ENCODE results near the gene CAMSAP2. TPM values are rescaled to one million over a fixed set of nuclear protein-coding genes. Genes with fewer than 3 reads are reported as not detected.

CAMSAP2 gene
- total RNA-seq, 2 donors from 2014 or later = 8.8 to 19.1 TPM

GRCh38 chr1:200888349-200888838 is 149.7 kb downstream of the CAMSAP2 start:
- DNase-seq (no peak), ATAC-seq (no peak)
- Histone ChIP-seq H3K4me3 (no peak overlapping the region), H3K36me3 (replicated peaks in 1 of 2; ENCODE audit: insufficient read depth in 1 of 2, low read depth in 2 of 2) (no peaks in the 10 kb centered on the region), H3K9me3 (no peaks in the 10 kb centered on the region), H3K27me3 (no peaks in the 10 kb centered on the region), H3K4me1 (peaks cover 20% of the 10 kb centered on the region), H3K27ac (no peak overlapping the region)
- intact Hi-C loops (cut with DNase I) = no loop called here
- WGBS, 2 donors = 63 to 71% methylated on average over 4 to 7 of the region's 7 CpGs
- TF ChIP-seq, protein P1, sequence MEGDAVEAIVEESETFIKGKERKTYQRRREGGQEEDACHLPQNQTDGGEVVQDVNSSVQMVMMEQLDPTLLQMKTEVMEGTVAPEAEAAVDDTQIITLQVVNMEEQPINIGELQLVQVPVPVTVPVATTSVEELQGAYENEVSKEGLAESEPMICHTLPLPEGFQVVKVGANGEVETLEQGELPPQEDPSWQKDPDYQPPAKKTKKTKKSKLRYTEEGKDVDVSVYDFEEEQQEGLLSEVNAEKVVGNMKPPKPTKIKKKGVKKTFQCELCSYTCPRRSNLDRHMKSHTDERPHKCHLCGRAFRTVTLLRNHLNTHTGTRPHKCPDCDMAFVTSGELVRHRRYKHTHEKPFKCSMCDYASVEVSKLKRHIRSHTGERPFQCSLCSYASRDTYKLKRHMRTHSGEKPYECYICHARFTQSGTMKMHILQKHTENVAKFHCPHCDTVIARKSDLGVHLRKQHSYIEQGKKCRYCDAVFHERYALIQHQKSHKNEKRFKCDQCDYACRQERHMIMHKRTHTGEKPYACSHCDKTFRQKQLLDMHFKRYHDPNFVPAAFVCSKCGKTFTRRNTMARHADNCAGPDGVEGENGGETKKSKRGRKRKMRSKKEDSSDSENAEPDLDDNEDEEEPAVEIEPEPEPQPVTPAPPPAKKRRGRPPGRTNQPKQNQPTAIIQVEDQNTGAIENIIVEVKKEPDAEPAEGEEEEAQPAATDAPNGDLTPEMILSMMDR (IDR thresholded peaks at IDR 0.05) = no peak
- TF ChIP-seq POLR2A (IDR thresholded peaks at IDR 0.05) = no peak

GRCh38 chr1:200889571-200889970 is 150.9 kb downstream of the CAMSAP2 start:
- TF ChIP-seq, protein P1 (IDR thresholded peaks at IDR 0.05) = no peak
- TF ChIP-seq POLR2A (IDR thresholded peaks at IDR 0.05) = no peak
- ATAC-seq = no peak

DNA sequence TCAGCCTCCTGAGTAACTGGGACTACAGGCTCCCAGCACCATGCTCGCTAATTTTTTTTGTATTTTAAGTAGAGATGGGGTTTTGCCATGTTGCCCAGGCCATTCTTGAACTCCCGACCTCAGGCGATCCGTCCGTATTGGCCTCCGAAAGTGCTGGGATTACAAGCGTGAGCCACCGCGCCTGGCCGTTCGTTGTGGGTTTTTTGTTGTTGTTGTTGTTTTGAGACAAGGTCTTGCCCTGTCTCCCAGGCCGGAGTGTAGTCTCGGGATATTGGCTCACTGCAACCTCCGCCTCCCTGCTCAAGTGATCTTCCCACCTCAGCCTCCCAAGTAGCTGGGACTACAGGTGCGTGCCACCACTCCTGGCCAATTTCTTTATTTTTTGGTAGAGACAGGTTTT is 151.3 kb downstream of the CAMSAP2 start:
- no peak overlapping the region for H3K27ac ChIP-seq
- ATAC-seq (no peak), DNase-seq (no peak)
- peaks cover 33% of the 10 kb centered on the region for H3K4me1 ChIP-seq
- no peaks in the 10 kb centered on the region for H3K9me3 ChIP-seq
- TF ChIP-seq POLR2A (IDR thresholded peaks at IDR 0.05) = no peak
- TF ChIP-seq, protein P1 (IDR thresholded peaks at IDR 0.05) = no peak
- no peaks in the 10 kb centered on the region for H3K36me3 ChIP-seq (replicated peaks in 1 of 2; ENCODE audit: insufficient read depth in 1 of 2, low read depth in 2 of 2)
- intact Hi-C loops (cut with DNase I) = no loop called here
- no peak overlapping the region for H3K4me3 ChIP-seq
- WGBS, 2 donors = 91 to 93% methylated on average over 15 of the region's 15 CpGs
- H3K27me3 ChIP-seq = no peaks in the 10 kb centered on the region

More at GRCh38 chr1:200889571-200889970, 150.9 kb downstream of the CAMSAP2 start:
- Histone ChIP-seq H3K9me3 (no peaks in the 10 kb centered on the region), H3K27ac (no peak overlapping the region), H3K4me3 (no peak overlapping the region), H3K27me3 (no peaks in the 10 kb centered on the region), H3K4me1 (peaks cover 32% of the 10 kb centered on the region), H3K36me3 (replicated peaks in 1 of 2; ENCODE audit: insufficient read depth in 1 of 2, low read depth in 2 of 2) (no peaks in the 10 kb centered on the region)
- no peak for DNase-seq
- intact Hi-C loops (cut with DNase I) = no loop called here
- 92 to 96% methylated on average over 2 of the region's 2 CpGs for WGBS, 2 donors

DNA sequence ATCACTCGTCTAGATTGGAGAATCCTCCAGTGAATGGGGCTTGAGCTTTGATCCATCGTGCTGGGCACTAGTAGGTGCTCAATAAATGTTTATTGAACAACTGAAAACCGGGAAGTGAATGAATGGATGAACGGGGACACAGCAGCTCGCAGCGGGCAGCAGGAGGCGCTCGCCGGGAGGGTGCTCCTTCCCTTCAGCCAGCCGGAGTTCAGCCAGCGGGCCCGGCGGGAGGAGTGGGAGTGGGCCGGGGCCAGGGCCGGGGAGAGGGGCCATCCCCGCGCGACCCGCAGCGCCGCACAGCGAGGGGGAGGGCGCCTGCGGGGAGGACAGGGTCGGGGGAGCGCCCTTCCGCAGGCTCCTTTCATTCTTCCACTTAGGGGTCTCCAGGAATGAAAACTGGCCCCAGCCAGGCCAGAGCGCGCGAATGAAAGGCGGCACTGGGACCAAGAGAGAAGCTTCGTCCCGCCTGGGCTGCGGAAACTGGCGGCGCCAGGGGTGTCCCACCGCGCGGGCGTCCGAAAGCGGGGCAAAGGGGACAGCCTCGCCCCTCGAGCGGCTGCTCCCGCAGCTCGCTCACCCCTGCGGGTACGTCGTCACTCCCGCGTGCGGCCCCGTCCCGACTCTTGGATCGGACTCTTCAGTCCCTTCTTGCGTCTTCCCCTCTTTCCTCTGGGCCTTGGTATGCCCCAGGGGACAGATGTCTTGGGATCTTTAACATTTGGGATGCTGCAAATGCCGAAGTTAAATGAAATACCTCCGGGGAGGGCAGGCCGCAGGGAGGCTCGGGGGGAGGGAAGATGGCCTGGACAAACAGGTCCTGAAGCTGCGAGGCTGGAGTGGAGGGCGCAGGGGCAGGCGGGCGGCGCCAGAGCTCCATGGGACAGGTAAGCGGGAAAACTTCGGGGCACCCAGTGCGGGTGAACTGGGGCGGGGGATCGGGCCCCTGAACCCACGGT is 152.4 kb downstream of the CAMSAP2 start:
- intact Hi-C loops (cut with DNase I) = no loop called here
- H3K27ac ChIP-seq = peak overlapping the region; percentile 53 to 96 (median 76)
- TF ChIP-seq, protein P1 (IDR thresholded peaks at IDR 0.05) = peak in 6 of 7 experiments; percentile 28 to 49 (median 41)
- peak in 1 of 3 donors; percentile 8 for TF ChIP-seq POLR2A (IDR thresholded peaks at IDR 0.05)
- H3K4me1 ChIP-seq = peaks cover 33% of the 10 kb centered on the region
- ATAC-seq (peak; percentile 43), DNase-seq (peak; percentile 34 to 59 (median 47))
- no peaks in the 10 kb centered on the region for H3K27me3 ChIP-seq
- H3K36me3 ChIP-seq (replicated peaks in 1 of 2; ENCODE audit: insufficient read depth in 1 of 2, low read depth in 2 of 2) = no peaks in the 10 kb centered on the region
- H3K9me3 ChIP-seq = no peaks in the 10 kb centered on the region
- peak overlapping the region; percentile 9 to 28 for H3K4me3 ChIP-seq
- 2 to 10% methylated on average over 25 to 65 of the region's 72 CpGs for WGBS, 2 donors
